GM19372 (cell line): ENCODE measurements around the gene AFF2.

Experiments used
- ATAC-seq: cut with Tn5 transposase; IDR thresholded peaks from one replicate; pipeline ENCODE4 v1.9.1; 2021; ENCODE audit warnings: mild to moderate bottlenecking, low read depth, moderate library complexity; ENCODE audit not compliant: unreplicated experiment

AFF2 gene

DNA sequence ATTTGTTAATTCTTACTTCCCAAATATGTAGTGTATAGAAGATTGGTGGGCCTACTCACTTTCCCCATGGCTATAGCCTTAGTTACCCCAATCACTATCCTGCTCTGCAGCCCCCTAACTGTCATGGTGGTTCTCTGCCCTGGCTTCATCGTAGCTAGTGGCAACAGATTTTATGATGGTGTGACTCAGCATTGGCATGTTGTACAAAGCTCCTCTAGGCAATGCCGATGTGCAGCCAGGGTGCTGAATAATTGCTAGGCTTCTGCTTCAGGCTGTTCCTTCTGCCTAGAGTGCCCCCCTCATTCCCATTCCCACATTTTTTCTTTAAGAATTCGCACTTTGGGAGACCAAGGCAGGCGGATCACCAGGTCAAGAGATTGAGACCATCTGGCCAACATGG is 35.2 kb downstream of the AFF2 start:
- no peak for ATAC-seq

DNA sequence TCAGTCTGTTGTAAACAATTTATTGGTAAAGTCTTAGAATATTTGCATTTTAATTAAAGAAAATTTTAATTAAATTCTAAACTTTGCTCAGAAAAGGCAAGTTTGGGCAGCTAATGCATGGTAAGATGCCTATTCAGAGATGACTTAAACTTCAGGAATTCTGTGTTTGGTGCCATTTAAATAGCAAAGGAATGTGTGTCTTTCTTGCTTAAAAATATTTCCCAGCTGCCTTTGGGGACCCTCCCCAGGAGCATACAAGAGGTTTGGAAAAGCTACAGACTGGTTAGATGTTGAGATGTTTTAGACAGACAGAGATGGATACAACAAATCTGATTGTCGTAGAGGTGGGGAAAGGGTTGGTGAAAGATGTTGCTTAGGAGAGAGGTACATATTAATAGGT is 36.5 kb downstream of the AFF2 start:
- ATAC-seq = no peak

- no peak for ATAC-seq
Observed at GRCh38 chrX:148537556-148538182, 37.3 kb downstream of the AFF2 start.

GRCh38 chrX:148538582-148538981 is 38.2 kb downstream of the AFF2 start:
- no peak for ATAC-seq

GRCh38 chrX:148540114-148540513 is 39.7 kb downstream of the AFF2 start:
- no peak for ATAC-seq

GRCh38 chrX:148540671-148541583 is 40.5 kb downstream of the AFF2 start:
- ATAC-seq = no peak

GRCh38 chrX:148541584-148541940 is 41.1 kb downstream of the AFF2 start:
- ATAC-seq = no peak

DNA sequence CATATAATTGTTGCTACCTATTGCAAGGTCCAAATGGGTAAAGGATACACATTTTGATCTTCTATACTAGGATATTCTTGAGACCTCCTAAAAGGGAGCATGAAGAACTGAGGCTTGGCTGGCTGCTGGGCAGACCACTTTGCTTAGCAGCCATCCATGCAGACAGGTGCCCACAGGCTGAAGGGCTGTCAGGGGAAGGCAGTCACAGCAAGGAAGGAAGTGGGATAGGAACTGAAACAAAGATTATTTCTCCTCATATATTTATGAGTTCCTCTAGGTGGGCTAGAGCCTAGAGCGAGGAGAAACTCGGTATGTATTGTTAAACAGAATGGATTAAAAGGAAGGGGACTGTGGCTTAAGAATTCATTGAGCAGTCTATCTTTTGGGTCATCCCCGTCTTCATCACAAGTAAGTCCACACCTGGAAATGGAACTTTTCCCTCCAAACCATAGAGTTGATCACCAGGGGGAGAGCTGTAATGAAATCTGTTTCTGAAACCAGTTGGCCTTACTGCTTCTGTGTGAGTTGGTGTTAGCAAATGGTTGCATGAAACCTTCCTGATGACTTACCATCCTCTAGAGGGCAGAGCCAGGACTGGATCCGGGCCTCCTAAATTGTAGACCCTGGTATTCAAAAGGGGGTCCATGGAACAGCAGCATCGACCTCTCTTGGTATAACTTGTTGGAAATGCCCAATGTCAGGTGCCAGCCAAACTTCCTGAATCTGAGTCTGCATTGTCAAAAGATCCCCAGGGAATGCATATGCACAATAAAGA is 42.3 kb downstream of the AFF2 start:
- no peak for ATAC-seq

GRCh38 chrX:148552775-148553174 is 52.4 kb downstream of the AFF2 start:
- no peak for ATAC-seq

- ATAC-seq = no peak
Observed at GRCh38 chrX:148555101-148555500, 54.7 kb downstream of the AFF2 start.

DNA sequence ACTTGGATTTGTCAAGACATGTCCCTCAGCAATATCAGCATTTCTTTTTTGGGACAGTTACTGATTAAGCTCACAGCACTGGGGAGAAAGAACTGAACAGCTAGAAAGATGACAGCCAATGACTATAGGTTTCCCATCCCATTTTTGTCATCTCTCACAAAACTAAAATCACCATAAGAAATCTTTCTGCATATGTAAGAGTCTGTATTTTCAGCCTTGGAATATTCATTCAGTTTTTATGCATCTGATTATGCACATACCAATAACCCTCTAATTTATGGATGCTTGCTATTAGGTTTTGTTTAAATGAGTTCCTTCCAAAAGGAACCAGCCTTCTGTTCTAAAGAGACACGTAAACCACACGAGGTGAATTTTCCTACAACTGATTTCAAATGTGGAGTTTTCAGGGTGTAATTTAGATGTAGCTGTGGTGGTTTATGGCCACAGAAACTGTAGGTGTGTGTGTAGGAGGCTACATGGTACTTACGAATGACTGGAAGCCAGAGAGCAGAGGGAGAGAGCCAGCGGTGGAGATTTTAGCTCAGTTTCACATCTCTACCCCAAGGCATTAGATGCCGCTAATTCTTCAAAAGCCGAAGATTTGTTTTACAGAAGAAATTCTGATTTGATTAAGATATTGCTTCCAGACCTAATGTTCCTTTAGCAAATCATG is 55.3 kb downstream of the AFF2 start:
- ATAC-seq = no peak

DNA sequence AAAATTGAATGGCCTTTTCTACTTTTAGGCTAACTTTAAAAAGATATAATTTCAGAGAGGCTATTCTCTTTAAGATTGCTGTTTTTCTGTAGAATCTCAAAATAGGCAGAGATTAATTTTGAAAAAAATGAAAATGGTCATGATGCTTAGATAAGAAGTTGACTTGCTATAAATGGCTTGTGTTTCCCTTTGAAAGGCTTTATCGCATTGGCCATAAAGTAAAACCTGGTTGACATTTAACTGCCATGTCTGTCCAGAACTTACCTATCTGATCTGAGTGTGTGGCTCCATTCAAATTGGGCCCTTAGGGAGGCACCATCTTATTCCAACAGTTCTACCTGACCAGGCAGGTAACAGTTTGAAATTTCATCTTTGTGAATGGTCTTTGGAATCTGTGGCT is 56.1 kb downstream of the AFF2 start:
- ATAC-seq = no peak

GRCh38 chrX:148562846-148563245 is 62.4 kb downstream of the AFF2 start:
- no peak for ATAC-seq

GRCh38 chrX:148567229-148567628 is 66.8 kb downstream of the AFF2 start:
- ATAC-seq = no peak

DNA sequence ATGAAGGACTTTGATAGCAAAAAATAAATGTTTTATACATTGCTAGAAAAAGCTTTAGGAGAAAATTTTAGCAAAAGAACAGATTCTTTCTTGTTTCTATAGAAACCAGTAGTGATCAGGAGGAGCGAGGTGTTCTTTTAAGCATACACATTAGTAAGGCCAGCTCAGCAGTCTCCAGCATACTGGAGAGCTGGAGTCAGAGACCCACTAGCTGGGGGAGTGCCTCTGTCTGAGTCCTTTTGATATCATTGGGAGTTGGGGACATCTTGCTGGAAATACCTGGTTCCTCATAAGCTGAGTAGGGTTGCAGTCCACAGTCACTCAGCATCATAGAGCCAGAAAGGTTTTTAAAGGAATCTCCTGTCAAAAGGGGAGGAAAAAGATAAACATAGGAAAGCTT is 67.4 kb downstream of the AFF2 start:
- no peak for ATAC-seq

DNA sequence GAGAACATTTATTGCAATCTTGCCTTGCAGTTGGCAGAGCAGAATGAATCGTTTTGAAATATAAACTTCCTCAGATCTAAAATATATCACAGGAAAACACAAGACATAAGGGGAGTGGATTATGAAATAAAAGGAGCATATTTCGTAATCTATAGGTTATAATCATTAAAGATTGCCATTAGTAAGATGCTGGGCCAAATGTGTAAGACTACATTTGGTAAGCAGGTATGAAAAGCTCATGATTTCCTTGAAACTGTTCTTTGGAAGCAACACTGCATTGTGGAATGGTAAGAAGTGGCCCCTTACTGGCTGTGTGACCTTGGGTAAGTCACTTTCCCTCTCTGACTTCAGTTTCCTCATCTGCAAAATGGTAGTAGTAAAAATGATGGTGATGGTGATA is 68.3 kb downstream of the AFF2 start:
- no peak for ATAC-seq

DNA sequence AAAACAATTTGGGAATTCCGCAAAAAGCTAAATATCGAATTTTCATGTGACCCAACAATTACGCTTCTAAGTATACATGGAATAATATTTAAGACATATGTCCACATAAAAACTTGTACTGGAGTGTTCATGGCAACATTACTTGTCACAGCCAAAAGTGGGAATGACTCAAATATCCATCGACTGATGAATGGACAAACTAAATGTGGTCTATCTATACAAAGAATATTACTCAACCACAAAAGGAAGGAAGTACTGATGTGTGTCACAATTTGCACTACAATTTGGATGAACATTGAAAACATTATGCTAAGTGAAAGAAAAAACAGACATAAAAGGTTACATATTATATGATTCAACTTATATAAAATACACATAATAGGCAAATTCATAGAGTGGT is 71.9 kb downstream of the AFF2 start:
- ATAC-seq = no peak

- no peak for ATAC-seq
Observed at GRCh38 chrX:148573119-148573518, 72.7 kb downstream of the AFF2 start.

- ATAC-seq = no peak
Observed at GRCh38 chrX:148574237-148574973, 74.0 kb downstream of the AFF2 start.

DNA sequence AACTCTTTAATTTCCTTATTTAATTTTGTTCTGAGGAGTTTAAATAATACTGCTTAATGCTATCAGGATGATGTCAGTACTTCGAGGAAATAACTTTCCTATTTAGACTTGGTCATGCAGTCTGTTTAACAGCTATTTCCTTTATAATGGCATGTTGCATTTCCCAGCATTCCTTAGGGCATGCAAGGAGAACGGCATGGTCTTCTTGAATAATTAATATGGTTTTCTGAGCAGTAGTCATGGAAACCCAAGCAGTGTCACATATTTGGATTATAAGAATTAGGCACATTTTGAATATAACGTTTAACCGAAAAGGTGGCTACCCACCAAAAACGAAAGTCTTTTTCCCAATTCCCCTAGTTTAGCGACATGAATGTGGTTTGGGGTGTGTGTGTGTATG is 76.0 kb downstream of the AFF2 start:
- ATAC-seq = no peak
